ENCODE data around the gene PRKN.

GRCh38 chr6:161647234-161647633 lies 1080.3 kb downstream of the PRKN start:
- no peak for TF ChIP-seq CTCF (conservative IDR thresholded peaks at IDR 0.05)
- TF ChIP-seq EZH2 (IDR thresholded peaks at IDR 0.05; ENCODE audit: low read depth): no peak
